AG04449 (cell line): Measurements from ENCODE around the gene TNRC18.
"Not testable (repeated sequence)": the region's sequence is repeated elsewhere in the genome, so short reads cannot be mapped to it uniquely, and the experiment has no call there.

ENCODE experiments used
- CTCF ChIA-PET: fragments of 350-600 bp; formaldehyde crosslinking; extraction: SDS; loops from one replicate; lab custom pipeline; 2021; ENCODE audit warnings: antibody characterized with exemption; lab: Yijun Ruan, JAX
- POLR2A ChIA-PET: fragments of 400-600, 350-600 bp; formaldehyde crosslinking; extraction: SDS; loops from one replicate; lab custom pipeline; 2020; ENCODE audit warnings: antibody characterized with exemption, inconsistent platforms; lab: Yijun Ruan, JAX
- DNase-seq: peaks from one replicate; pipeline ENCODE4 v3.0.0-alpha.2; 2010; ENCODE audit warnings: low read depth, low spot score
- H3K4me3 ChIP-seq: 2 replicates; pipeline ENCODE4 v1.5.1; 2011; ENCODE audit warnings: low read depth, mild to moderate bottlenecking, control low read depth, low read length
- CTCF ChIP-seq: IDR thresholded peaks from one replicate; pipeline ENCODE4 v1.5.1; 2011; ENCODE audit warnings: mild to moderate bottlenecking, moderate library complexity, low read length, control low read depth, inconsistent platforms; ENCODE audit not compliant: insufficient read depth; ENCODE audit errors: missing control alignments

TNRC18 gene

GRCh38 chr7:5423306-5423975 is at the start of gene TNRC18:
Gene TNRC18 (minus strand): TSS chr7:5423834. CDS start chr7:5421246, 2,588 bp downstream.
- TF ChIP-seq CTCF, result no peak
- CTCF ChIA-PET, result interaction anchor here (0.8 to 4.9 kb wide), 3 partner anchors 57 to 183 kb away, joined by 3 to 19 read pairs (median 7); no protein-coding TSS in a partner anchor
- no peak for DNase-seq
- H3K4me3 ChIP-seq, result peak within 1 kb of the TSS; percentile 86
- POLR2A ChIA-PET, result interaction anchor here (0.5 to 1.0 kb wide), 2 partner anchors 45 to 184 kb away, joined by 3 read pairs; no protein-coding TSS in a partner anchor

GRCh38 chr7:5472432-5473315 is 49.0 kb upstream of the TNRC18 start:
- no peak for DNase-seq
- TF ChIP-seq CTCF, result no peak
- CTCF ChIA-PET, result no interaction called here
- POLR2A ChIA-PET, result no interaction called here
- no peak overlapping the region for H3K4me3 ChIP-seq

- POLR2A ChIA-PET, H3K4me3 ChIP-seq, DNase-seq, CTCF ChIA-PET: not testable (repeated sequence)
Measured at GRCh38 chr7:5471623-5472022, 48.0 kb upstream of the TNRC18 start.

- no peak for TF ChIP-seq CTCF
- H3K4me3 ChIP-seq, result no peak overlapping the region
- ChIA-PET CTCF (no interaction called here), POLR2A (interaction anchor here (0.5 kb wide), 1 partner anchor 165 kb away, joined by 3 read pairs; no protein-coding TSS in a partner anchor)
- DNase-seq, result no peak
Measured at GRCh38 chr7:5470816-5471215, 47.2 kb upstream of the TNRC18 start.

GRCh38 chr7:5470167-5470532 is 46.5 kb upstream of the TNRC18 start:
- CTCF ChIA-PET, result no interaction called here
- POLR2A ChIA-PET, result no interaction called here

More at GRCh38 chr7:5470167-5470532, 46.5 kb upstream of the TNRC18 start:
- TF ChIP-seq CTCF, result no peak
- DNase-seq, result no peak
- H3K4me3 ChIP-seq, result no peak overlapping the region
